DOHH2 (cell line): ENCODE data around the gene C22orf42.
"Not testable (repeated sequence)": the region's sequence is repeated elsewhere in the genome, so short reads cannot be mapped to it uniquely, and the experiment has no call there.

Source experiments
- H3F3A ChIP-seq: fragments of 200-600 bp; sonication (generic), shearing (Covaris generic); 2 replicates; pipeline ENCODE4 v1.6.0; 2016; ENCODE audit warnings: antibody characterized with exemption, mild to moderate bottlenecking; ENCODE audit not compliant: control insufficient read depth, insufficient read depth
- H3K27ac ChIP-seq: fragments of 200-600 bp; sonication (generic); 2 replicates; pipeline ENCODE4 v1.5.1; 2014; ENCODE audit warnings: low read depth, mild to moderate bottlenecking, low read length, moderate library complexity
- H3K27me3 ChIP-seq: fragments of 200-600 bp; sonication (generic); 2 replicates; pipeline ENCODE4 v1.6.1; 2014; ENCODE audit warnings: mild to moderate bottlenecking, low read length, mixed read lengths; ENCODE audit not compliant: control insufficient read depth
- H3K36me3 ChIP-seq: fragments of 200-600 bp; sonication (generic); 2 replicates; pipeline ENCODE4 v1.6.1; 2014; ENCODE audit warnings: mild to moderate bottlenecking, low read length, moderate library complexity, mixed read lengths; ENCODE audit not compliant: control insufficient read depth
- H3K4me1 ChIP-seq: fragments of 200-600 bp; sonication (generic); 2 replicates; pipeline ENCODE4 v1.6.1; 2014; ENCODE audit warnings: mild to moderate bottlenecking, low read length, mixed read lengths; ENCODE audit not compliant: control insufficient read depth
- H3K4me2 ChIP-seq: fragments of 200-600 bp; sonication (generic); 2 replicates; pipeline ENCODE4 v1.6.0; 2014; ENCODE audit warnings: mild to moderate bottlenecking, low read length, moderate library complexity
- H3K4me3 ChIP-seq: fragments of 200-600 bp; sonication (generic); 2 replicates; pipeline ENCODE4 v1.5.1; 2014; ENCODE audit warnings: mild to moderate bottlenecking, low read length, mixed read lengths
- H3K79me2 ChIP-seq: fragments of 200-600 bp; sonication (generic); 2 replicates; pipeline ENCODE4 v1.6.1; 2014; ENCODE audit warnings: mild to moderate bottlenecking, low read length, mixed read lengths; ENCODE audit not compliant: control insufficient read depth
- H3K9me2 ChIP-seq: fragments of 200-600 bp; sonication (generic); replicated peaks from 2 replicates; pipeline ENCODE4 v1.6.1; 2014; ENCODE audit warnings: mild to moderate bottlenecking, low read length, mixed read lengths; ENCODE audit not compliant: control insufficient read depth
- H3K9me3 ChIP-seq: fragments of 200-600 bp; sonication (generic); 2 replicates; pipeline ENCODE4 v1.6.1; 2014; ENCODE audit warnings: antibody characterized with exemption, low read length, mixed read lengths; ENCODE audit not compliant: control insufficient read depth, insufficient read depth
- H4K20me1 ChIP-seq: fragments of 200-600 bp; sonication (generic); 2 replicates; pipeline ENCODE4 v1.6.0; 2014; ENCODE audit warnings: low read depth, mild to moderate bottlenecking, antibody characterized with exemption, low read length, moderate library complexity; ENCODE audit not compliant: control insufficient read depth, insufficient read depth
- EZH2phosphoT487 ChIP-seq: fragments of 200-600 bp; sonication (generic); IDR thresholded peaks from 2 replicates; pipeline ENCODE4 v1.6.1; 2017; ENCODE audit warnings: borderline replicate concordance, mild to moderate bottlenecking, antibody characterized with exemption, low read length, moderate library complexity, mixed read lengths
- TF ChIP-seq, protein P1 (sequence below): fragments of 200-600 bp; sonication (generic); IDR thresholded peaks from one replicate; pipeline ENCODE4 v1.5.1; 2014; ENCODE audit warnings: antibody characterized with exemption, mild to moderate bottlenecking, low read depth, low read length; ENCODE audit not compliant: poor library complexity, severe bottlenecking

Gene C22orf42

DNA sequence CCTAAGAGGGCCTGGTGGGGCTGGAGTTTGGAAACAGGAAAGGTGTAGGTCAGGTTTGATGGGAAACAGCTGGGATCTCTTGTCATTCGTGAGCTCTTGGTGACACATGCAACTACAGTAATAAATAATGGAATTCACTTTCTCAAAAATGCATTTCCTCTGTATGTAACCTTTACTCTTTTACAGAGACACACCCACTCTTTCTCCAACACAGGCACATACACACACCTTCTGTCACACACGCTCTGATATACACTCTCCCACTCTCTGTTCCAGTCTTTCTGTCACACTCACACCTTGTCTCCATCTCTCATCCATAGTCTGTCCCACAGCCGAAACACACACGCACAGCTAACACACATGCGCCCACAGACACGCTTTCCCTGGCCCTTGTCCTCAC lies 6.6 kb upstream of the C22orf42 start:
- Histone ChIP-seq H3K4me3 (no peak overlapping the region), H4K20me1 (no peaks in the 10 kb centered on the region), H3F3A (no peaks in the 10 kb centered on the region), H3K9me2 (no peaks in the 10 kb centered on the region), H3K27me3 (peaks cover 10% of the 10 kb centered on the region), H3K27ac (no peak overlapping the region), H3K79me2 (no peaks in the 10 kb centered on the region), H3K4me2 (no peak overlapping the region), H3K4me1 (no peaks in the 10 kb centered on the region), H3K9me3 (no peaks in the 10 kb centered on the region), H3K36me3 (no peaks in the 10 kb centered on the region)
- no peak for TF ChIP-seq EZH2phosphoT487
- TF ChIP-seq, protein P1, sequence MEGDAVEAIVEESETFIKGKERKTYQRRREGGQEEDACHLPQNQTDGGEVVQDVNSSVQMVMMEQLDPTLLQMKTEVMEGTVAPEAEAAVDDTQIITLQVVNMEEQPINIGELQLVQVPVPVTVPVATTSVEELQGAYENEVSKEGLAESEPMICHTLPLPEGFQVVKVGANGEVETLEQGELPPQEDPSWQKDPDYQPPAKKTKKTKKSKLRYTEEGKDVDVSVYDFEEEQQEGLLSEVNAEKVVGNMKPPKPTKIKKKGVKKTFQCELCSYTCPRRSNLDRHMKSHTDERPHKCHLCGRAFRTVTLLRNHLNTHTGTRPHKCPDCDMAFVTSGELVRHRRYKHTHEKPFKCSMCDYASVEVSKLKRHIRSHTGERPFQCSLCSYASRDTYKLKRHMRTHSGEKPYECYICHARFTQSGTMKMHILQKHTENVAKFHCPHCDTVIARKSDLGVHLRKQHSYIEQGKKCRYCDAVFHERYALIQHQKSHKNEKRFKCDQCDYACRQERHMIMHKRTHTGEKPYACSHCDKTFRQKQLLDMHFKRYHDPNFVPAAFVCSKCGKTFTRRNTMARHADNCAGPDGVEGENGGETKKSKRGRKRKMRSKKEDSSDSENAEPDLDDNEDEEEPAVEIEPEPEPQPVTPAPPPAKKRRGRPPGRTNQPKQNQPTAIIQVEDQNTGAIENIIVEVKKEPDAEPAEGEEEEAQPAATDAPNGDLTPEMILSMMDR: no peak

DNA sequence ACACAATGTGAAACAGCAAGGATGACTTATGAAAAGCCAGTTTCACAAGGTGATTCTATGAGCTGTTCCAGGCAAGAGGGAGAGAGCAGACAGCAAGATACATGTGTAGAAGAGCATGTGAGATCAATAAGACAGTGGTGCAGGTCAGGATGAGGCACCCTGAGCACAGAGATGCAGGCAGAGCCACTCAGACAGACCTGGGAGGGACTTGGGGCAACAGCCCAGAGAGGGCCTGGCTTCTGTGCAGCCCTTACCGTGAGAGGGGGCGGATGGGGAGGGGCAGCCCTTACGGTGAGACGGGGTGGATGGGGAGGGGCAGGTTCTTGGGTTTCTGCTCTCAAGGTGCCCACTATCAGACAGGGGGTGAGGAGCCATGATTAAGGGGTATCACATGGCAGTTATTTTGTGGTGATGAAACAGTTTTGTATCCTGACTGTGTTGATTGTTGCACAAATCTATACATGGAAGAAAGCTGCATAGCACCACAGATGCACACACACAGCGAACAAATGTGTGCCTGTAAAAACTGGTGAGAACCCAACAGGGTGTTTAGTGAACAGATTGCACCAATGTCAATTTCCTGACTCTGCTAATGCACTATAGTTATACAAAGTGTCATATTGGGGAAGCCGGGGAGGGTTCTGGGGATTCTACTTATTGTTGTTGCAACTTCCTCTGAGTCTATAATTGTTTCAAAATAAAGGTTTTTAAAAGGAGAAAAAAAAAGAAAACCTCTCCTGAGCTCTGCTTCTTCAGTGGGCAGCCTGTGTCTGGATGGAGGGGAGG lies 5.2 kb upstream of the C22orf42 start:
- Histone ChIP-seq H3K9me3 (no peaks in the 10 kb centered on the region), H3K27ac (no peak overlapping the region), H3K79me2 (no peaks in the 10 kb centered on the region), H3K27me3 (peaks cover 12% of the 10 kb centered on the region), H3F3A (no peaks in the 10 kb centered on the region), H3K4me3 (no peak overlapping the region), H3K9me2 (no peaks in the 10 kb centered on the region), H3K36me3 (no peaks in the 10 kb centered on the region), H3K4me2 (no peak overlapping the region), H4K20me1 (no peaks in the 10 kb centered on the region), H3K4me1 (no peaks in the 10 kb centered on the region)
- no peak for TF ChIP-seq EZH2phosphoT487
- TF ChIP-seq, protein P1: no peak

DNA sequence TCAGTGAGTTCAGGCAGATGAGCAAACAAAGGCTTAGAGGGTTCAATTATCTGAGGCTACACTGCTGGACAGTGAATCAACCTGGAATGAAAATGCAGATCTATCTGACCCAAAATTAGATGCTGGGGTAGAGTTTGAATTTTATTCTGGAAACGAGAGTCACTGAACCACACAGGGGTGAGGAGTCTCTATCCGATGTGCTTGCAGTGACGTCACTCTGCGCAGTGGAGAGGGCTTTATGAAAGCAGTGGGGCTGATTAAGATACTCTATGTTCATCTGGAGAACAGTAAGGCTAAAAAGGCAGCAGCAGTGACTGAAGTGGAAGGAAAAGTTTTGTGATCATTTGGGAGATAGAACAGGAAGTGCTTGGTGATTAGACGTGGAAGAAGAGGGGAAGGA lies 1.3 kb upstream of the C22orf42 start:
- H3K9me3 ChIP-seq, H3K4me2 ChIP-seq, H3K79me2 ChIP-seq, H3K36me3 ChIP-seq, H3K4me1 ChIP-seq, H3K9me2 ChIP-seq, H4K20me1 ChIP-seq, H3K27ac ChIP-seq, H3F3A ChIP-seq, H3K4me3 ChIP-seq: not testable (repeated sequence)
- peaks cover 14% of the 10 kb centered on the region for H3K27me3 ChIP-seq

DNA sequence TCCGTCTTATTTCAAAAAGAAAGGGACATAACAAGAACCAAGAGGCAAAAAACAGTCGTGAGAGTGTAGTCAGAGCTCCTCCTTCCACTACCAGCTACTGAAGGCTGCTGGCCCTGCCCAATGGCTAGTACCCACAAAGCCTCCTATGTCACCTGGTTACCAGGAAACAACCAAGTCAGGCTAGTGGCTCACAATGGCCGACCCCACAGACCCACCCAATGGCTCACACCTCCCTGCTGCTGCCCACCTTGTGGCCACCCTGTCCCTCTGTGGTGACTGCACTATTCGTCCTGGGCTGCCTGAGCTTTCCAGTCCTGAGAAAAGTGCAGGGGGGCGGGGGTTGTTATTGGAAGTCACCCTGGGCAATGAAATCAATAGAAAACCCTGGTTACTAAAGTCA lies 1.5 kb downstream of the C22orf42 start:
- H4K20me1 ChIP-seq, H3K79me2 ChIP-seq, H3K4me1 ChIP-seq, H3K4me3 ChIP-seq, H3K36me3 ChIP-seq, H3K9me3 ChIP-seq, H3K27ac ChIP-seq, H3K4me2 ChIP-seq, H3K27me3 ChIP-seq, H3K9me2 ChIP-seq, H3F3A ChIP-seq: not testable (repeated sequence)

DNA sequence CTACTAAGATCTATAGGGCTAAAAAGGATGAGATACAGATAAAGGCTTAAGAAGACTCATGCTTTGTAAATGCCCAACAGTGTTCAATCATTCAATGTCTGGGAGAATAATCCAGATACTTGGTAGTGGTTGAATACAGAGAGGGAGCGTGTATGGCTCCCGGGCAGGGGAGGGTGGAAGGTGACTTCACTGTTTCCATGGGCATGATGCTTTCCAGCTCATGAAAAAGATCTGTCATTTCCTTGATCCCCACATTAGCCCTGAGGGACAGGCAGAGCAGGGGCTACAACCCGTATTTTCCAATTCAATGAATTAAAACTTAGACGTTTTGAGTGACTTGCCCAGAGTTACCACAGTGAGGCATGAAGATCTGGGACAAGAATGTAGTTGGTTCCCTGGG lies 4.4 kb downstream of the C22orf42 start:
- not testable (repeated sequence) for H3K4me3 ChIP-seq, H4K20me1 ChIP-seq, H3K27ac ChIP-seq, H3F3A ChIP-seq, H3K9me3 ChIP-seq, H3K79me2 ChIP-seq, H3K4me1 ChIP-seq, H3K27me3 ChIP-seq, H3K4me2 ChIP-seq, H3K9me2 ChIP-seq, H3K36me3 ChIP-seq

DNA sequence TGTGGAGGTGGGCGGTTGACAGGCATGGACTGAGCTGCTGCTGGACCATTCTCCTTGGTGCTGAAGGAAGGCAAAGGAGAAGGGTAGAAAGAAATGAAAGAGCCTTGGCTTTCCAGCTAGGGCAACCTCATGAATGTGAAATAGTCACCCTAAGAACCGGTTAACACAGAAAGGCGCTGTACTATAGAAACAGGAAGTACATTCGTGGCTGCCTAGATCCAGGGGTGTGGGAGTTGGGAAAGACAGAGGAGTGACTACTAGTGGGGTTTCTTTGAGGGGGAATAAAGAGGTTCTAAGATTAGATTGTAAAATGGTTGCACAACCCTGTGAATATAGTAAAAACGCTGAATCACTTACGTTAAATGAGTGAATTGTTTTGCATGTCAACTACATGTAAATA lies 7.5 kb downstream of the C22orf42 start:
- not testable (repeated sequence) for H3K36me3 ChIP-seq, H3K27ac ChIP-seq, H3F3A ChIP-seq, H3K27me3 ChIP-seq, H3K4me3 ChIP-seq, H3K9me3 ChIP-seq, H3K4me1 ChIP-seq, H4K20me1 ChIP-seq, H3K4me2 ChIP-seq, H3K79me2 ChIP-seq, H3K9me2 ChIP-seq
